Measurements from ENCODE around the gene GTPBP4. TPM values are rescaled to one million over a fixed set of nuclear protein-coding genes. Genes with fewer than 3 reads are reported as not detected.

GTPBP4 gene
- total RNA-seq, 4 donors from 2014 or later: 16.9 to 196 (median 22.6) TPM

DNA sequence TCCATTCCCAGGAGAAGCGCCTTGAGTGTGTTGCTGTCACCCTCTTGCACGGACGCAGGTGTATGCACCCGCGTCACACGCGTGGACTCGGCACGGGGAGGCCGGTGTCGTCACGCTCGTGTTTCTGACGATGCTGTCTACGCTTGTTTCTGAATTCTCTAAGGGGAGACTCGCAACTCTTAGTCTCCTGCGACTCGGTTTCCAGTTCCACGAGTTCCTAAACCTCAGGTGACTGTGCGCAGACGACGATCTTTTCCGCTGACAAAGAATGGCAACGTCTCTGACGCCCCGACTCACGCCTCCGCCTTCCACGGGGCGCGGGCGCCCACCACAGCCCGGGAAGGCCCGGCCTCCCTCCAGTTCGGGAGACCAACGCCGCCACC lies 60.1 kb downstream of the GTPBP4 start:
- Histone ChIP-seq H3K9me3 (no peaks in the 10 kb centered on the region), H3K36me3 (peaks cover 0 to 23% (median 0%) of the 10 kb centered on the region in 3 donors), H3K4me1 (peaks cover 0 to 25% (median 7%) of the 10 kb centered on the region in 4 donors), H3K27ac (peak overlapping the region; percentile 98 to 100 (median 98)), H3K4me3 (peak overlapping the region; percentile 73 to 95 (median 83)), H3K27me3 (no peaks in the 10 kb centered on the region)
- no peak for TF ChIP-seq POLR2A (IDR thresholded peaks at IDR 0.05)
- TF ChIP-seq, protein P1, sequence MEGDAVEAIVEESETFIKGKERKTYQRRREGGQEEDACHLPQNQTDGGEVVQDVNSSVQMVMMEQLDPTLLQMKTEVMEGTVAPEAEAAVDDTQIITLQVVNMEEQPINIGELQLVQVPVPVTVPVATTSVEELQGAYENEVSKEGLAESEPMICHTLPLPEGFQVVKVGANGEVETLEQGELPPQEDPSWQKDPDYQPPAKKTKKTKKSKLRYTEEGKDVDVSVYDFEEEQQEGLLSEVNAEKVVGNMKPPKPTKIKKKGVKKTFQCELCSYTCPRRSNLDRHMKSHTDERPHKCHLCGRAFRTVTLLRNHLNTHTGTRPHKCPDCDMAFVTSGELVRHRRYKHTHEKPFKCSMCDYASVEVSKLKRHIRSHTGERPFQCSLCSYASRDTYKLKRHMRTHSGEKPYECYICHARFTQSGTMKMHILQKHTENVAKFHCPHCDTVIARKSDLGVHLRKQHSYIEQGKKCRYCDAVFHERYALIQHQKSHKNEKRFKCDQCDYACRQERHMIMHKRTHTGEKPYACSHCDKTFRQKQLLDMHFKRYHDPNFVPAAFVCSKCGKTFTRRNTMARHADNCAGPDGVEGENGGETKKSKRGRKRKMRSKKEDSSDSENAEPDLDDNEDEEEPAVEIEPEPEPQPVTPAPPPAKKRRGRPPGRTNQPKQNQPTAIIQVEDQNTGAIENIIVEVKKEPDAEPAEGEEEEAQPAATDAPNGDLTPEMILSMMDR (IDR thresholded peaks at IDR 0.05): no peak
- DNase-seq: peak in 2 of 3 donors; percentile 62 to 75

DNA sequence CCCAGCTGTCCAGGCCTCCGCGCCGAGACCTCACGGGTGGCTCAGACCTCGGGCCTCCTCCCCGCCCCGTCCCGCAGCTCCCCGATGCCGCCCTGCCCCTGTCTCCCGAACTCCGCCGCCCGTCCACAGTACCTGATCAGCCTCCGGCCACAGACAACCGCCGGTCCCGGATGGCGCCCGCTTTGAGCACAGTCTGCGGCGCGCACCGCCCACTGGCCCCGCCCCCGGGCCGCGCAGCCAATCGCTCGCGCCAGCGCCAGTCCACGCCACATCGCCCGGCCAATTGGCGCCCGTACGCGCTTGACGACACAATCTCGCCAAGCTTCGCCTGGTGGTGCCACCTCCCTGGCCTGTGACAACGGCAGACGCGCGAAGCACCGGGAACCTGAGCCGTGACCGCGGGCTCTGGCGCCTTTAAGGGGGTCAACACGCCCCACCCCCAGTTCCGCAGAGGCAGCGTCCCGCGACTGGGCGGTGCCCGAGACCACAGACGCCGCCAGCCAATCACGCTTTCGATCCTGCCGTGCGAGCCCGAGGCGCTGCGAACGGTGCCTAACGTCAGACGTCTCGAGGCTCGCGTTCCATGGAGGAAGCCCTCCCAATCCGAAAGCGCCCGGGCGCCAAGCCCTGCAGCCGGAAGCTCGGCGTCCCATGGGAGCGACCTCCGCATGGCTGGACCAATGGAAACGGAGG lies 60.6 kb downstream of the GTPBP4 start, which contains the start of gene IDI1:
TSS of gene IDI1 (minus strand) at position 388 of the 693 bp plus-strand sequence. CDS start at position 272, 116 bp downstream.
- Histone ChIP-seq H3K4me3 (peak within 1 kb of the TSS; percentile 73 to 95 (median 83)), H3K27me3 (no peaks in the 10 kb centered on the region), H3K36me3 (peaks cover 0 to 24% (median 0%) of the 10 kb centered on the region in 3 donors), H3K4me1 (peaks cover 0 to 29% (median 7%) of the 10 kb centered on the region in 4 donors), H3K27ac (peak within 1 kb of the TSS; percentile 98 to 100 (median 98)), H3K9me3 (no peaks in the 10 kb centered on the region)
- DNase-seq: peak; percentile 96 to 99 (median 98)
- TF ChIP-seq POLR2A (IDR thresholded peaks at IDR 0.05): peak; percentile 97
- TF ChIP-seq, protein P1 (IDR thresholded peaks at IDR 0.05): no peak

DNA sequence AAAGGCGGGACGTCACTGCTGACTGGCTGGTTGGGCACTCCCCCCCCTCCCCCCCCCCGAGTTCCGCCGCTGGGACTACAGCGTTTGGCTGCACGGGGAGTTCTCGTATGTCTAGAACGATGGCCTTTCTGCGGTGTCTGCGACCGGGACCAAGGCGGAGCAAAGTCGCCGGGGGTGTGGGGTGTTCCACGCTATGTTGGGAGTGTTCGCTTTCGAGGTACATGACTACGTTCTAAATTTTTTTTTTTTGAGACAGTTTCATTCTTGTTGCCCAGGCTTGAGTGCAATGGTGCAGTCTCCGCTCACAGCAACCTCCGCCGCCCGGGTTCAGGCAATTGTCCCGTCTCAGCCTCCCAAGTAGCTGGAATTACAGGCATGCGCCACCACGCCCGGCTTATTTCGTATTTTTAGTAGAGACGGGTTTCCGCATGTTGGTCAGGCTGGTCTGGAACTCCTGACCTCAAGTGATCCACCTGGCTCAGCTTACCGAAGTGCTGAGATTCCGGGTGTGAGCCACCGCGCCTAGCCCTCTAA lies 61.3 kb downstream of the GTPBP4 start:
- no peak for DNase-seq
- Histone ChIP-seq H3K27ac (peak overlapping the region; percentile 98 to 100 (median 98)), H3K4me3 (peak overlapping the region; percentile 73 to 95 (median 83)), H3K9me3 (no peaks in the 10 kb centered on the region), H3K4me1 (peaks cover 0 to 31% (median 7%) of the 10 kb centered on the region in 4 donors), H3K27me3 (no peaks in the 10 kb centered on the region), H3K36me3 (peaks cover 0 to 24% (median 0%) of the 10 kb centered on the region in 3 donors)
- TF ChIP-seq, protein P1 (IDR thresholded peaks at IDR 0.05): no peak
- no peak for TF ChIP-seq POLR2A (IDR thresholded peaks at IDR 0.05)

DNA sequence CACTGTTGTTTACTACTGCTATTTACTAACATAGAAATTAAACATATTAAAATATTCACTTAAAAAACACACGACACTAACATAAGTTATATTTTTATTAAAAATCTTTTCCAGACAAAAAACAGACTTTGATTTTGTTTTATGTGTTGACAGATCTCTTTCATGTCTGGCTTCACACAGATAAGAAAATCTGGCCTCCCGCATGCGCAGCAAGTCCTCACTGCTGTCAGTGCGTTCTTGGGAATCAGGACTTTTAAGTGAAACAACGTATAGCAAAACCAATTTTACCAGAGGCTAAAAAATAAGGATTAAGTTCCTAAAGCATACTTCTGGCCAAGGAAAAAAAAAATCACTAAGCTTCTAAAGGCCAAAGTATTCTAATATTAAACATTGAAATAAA lies 61.9 kb downstream of the GTPBP4 start:
- no peaks in the 10 kb centered on the region for H3K9me3 ChIP-seq
- H3K27ac ChIP-seq: peak overlapping the region; percentile 98 to 100 (median 98)
- H3K4me1 ChIP-seq: peaks cover 0 to 31% (median 8%) of the 10 kb centered on the region in 4 donors
- TF ChIP-seq POLR2A (IDR thresholded peaks at IDR 0.05): no peak
- TF ChIP-seq, protein P1 (IDR thresholded peaks at IDR 0.05): no peak
- H3K27me3 ChIP-seq: no peaks in the 10 kb centered on the region
- DNase-seq: no peak
- peaks cover 0 to 24% (median 0%) of the 10 kb centered on the region in 3 donors for H3K36me3 ChIP-seq
- peak overlapping the region in 3 of 4 donors; percentile 81 to 95 (median 85) for H3K4me3 ChIP-seq

DNA sequence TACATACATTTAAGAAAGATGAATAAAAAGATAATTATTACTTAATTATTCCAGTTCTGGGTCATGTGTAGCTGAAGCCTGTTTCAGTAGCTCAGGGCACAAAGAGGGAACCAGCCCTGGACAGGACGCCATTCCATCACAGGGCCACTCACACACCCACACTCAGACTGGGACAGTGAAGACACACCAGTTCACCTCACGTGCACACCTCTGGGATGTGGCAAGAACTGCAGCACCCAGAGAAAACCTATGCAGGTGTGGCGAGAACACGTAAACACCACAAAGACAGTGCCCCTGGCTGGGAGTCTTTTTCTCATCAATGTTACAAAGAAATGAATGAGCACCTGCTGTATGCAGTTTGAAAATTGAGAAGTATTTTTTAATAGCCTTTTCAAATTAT lies 62.3 kb downstream of the GTPBP4 start:
- Histone ChIP-seq H3K9me3 (no peaks in the 10 kb centered on the region), H3K27ac (peak overlapping the region in 3 of 4 donors; percentile 98 to 100 (median 99)), H3K27me3 (no peaks in the 10 kb centered on the region), H3K4me1 (peaks cover 0 to 33% (median 8%) of the 10 kb centered on the region in 4 donors), H3K36me3 (peaks cover 0 to 24% (median 0%) of the 10 kb centered on the region in 3 donors), H3K4me3 (peak overlapping the region in 1 of 4 donors; percentile 85)
- TF ChIP-seq, protein P1 (IDR thresholded peaks at IDR 0.05): peak in 2 of 6 experiments; percentile 23 to 24
- TF ChIP-seq POLR2A (IDR thresholded peaks at IDR 0.05): peak in 1 of 2 donors; percentile 20
- DNase-seq: peak; percentile 42 to 78 (median 63)
